HG03575 (cell line): ENCODE measurements around the gene SMYD3.

Experiments
- ATAC-seq: cut with Tn5 transposase; IDR thresholded peaks from one replicate; pipeline ENCODE4 v1.9.1; 2021; ENCODE audit not compliant: unreplicated experiment, insufficient number of reproducible peaks, low FRiP score; ENCODE audit errors: extremely low read depth

SMYD3 gene

DNA sequence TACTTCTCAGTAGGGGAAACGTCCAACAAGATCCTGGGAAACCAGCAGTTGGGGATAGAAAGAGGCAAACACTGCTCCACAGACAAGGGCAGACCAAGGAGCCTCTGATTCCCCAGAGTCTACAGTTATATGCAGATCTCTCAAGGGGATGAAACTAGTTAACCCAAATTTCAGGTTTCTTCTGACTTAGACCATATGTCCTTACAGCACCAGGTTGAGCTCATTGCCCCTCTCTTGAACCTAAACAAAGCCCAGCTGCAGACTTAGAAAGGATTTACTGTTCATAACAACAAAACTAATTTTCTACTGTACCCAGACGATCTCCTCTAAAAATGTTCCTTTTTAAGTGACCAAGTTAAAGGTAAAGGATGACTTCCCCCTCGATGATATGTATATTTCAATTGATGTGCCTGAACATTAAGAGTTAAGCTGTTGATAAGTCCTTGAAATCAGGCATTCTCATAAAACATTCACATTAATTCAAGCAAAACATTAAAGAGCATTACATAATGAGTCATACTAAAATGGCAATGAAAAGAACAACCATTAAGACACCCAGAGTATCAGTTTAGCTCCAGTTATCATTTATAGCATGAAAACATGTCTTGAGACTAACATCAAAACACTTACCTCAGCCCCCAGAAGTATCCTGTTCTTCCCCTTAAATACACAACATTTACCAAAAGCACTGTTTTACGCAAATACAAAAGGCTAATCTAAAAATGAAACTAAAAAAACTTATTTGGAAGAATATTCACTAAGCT lies 24.1 kb downstream of the SMYD3 start:
- ATAC-seq, result no peak

DNA sequence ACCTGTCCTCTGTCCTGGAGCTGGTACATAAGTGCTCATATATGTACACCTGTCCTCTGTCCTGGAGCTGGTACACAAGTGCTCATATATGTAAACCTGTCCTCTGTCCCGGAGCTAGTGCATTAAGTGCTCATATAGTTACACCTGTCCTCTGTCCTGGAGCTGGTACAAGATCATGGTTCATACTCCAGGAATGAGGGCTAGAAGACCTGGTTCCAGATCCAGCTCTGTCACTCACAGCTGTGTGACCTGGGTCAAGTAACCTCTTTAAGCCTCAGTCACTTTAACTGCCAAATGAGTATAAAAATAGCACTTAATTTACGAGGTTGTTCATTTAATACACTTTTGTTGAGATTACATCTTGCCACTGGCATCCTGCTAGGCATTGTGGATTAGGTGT lies 28.0 kb downstream of the SMYD3 start:
- no peak for ATAC-seq

DNA sequence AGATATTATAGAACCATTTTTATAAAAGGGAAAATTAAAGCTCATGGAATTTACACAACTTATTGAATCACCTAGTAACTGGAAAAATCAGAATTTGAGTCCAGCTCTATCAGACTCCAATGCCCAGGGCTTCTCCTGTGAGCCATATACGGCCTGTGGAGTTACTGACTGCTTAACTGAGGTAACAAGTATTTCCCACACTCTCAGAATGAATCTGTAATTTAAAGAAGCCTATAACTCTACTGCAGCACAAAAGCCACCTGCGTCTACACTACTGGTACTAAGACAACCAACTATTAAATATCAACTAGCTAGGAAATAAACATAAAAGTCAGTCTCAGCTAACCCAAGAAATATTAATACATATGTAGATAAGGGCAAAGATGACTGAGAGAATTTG lies 29.4 kb downstream of the SMYD3 start:
- no peak for ATAC-seq

DNA sequence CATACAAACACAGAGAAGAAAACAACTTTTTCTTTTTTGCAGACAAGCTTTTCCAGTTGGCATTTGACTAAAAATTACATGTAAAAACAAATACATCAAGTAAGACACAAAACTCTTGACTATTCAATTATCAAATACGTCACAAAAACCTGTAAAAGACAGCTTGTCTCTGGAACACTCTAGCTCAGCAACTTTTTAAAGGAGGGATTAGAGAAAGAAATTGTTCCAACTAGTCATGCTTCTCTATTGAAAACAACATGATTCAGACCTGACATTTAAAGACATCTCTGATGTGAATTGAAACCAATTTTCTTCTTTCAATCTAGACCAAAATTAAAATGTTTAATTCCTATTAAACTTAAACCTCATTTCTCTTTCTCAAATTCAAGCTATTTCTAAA lies 30.3 kb downstream of the SMYD3 start:
- no peak for ATAC-seq

DNA sequence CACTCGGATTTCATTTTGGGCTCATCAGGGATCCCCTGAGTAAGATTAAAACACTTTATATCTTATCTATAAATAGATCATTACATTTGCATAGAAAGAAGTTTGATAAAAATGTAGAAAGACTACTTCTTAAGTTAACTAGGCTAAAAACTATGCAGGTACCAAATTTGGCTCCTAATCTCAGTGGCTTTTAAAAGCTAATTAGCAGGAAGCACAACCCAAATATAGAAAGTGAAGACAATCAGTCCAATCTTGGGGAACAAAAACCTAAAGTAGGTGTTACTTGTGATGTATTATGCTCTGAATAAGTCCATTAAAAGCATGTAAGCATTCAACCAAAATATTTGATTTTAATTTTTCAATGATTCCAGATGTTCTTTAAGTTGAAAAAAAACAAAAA lies 35.4 kb downstream of the SMYD3 start:
- ATAC-seq, result no peak

DNA sequence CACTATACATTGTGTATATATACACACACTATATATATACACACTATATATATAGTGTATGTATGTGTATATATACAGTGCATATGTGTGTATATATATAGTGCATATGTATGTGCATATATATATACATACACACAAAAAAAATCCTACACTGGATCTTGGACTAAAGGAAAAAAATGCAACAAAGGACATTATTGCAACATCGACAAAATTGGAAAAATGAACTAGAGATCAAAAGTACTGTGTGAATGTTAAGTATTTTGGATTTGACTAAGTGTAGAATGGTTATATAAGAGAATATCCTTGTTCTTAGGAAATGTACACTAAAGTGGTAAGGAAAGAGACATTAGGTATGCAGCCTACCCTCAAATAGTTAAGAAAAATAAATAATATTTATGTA lies 36.5 kb downstream of the SMYD3 start:
- no peak for ATAC-seq

DNA sequence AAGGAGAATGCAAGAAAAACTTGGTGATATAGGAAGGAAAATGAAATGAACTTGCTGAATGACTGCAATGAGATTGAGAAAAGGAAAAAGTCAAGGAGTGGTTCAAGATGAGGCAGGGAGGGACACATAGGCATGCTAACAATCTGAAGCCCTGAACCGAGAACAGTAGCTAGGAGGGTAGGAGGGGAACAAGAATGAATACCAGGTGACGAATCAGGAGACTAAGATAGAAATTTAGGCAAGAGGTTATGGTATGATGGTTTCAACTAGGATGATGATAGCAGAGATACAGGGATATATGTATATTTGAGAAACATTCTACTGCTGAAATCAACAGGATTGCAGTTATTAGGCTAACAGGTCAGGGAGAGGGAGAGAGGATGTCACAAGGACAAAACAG lies 44.1 kb downstream of the SMYD3 start:
- ATAC-seq, result no peak

DNA sequence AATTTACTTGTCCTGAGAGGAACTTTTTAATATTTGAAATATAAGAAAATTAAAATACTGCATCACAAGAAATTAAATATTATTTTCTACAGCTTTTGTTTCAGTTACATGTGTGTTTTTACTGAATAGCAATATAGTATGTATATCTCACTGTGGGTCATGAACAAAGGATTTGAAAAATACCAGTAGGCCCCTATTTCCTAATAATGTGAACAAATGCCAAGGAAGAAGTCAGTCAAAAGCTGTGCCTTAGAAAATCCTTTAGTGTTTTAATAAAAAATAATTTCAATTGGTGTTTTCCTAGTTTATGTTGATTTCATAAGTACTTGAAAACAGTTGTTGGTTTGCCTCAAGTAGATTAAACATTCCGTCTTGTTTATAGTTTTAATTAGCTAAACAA lies 46.7 kb downstream of the SMYD3 start:
- ATAC-seq, result no peak

DNA sequence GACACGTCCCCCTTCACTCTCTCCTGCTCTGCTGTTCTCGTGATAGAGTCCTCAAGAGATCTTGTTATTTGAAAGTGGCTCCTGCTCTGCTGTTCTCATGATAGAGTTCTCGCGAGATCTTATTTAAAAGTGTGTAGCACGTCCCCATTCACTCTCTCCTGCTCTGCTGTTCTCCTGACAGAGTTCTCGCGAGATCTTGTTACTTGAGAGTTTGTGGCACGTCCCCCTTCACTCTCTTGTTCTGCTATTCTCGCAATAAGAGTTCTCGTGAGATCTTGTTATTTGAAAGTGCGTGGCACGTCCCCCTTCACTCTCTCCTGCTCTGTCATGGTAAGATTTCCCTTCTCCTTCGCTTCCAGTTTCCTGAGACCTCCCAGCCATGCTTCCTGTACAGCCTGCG lies 47.9 kb downstream of the SMYD3 start:
- no peak for ATAC-seq

DNA sequence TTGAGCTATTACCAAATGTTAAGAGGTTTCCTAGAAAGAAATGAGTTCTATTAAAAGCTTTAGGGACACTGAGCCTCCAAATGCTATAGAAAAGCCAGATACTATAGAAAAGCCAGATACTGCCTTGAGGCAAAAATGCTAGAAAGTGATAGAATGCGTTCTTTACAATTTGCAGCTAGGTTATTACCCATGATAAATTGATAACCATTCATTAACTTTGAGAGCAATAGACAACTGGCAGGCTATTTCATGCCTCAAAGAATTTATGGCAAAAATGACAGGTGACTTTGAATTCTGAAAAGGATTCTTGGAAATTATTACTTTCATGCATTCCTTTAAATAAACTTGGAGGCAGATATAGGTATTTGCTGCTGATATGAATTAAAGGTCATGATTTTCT lies 51.6 kb downstream of the SMYD3 start:
- ATAC-seq, result no peak

DNA sequence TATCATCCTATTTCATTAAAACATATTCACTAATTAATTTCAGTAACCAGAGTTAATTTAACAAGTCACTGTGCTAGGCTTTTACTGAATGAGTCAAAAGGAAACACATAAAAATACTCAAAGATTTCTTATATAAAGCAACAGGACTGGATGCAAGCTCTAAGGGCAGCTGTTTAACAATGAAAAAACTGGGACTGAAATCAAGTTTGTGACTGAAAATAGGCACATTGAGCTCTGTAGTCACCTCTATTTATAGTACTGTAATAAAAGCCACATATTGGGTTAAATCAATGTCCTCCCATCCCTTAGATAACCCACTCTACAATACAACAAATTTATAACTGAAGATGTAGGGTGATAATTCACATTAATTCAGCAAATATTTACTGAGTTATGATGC lies 52.4 kb downstream of the SMYD3 start:
- ATAC-seq, result no peak

DNA sequence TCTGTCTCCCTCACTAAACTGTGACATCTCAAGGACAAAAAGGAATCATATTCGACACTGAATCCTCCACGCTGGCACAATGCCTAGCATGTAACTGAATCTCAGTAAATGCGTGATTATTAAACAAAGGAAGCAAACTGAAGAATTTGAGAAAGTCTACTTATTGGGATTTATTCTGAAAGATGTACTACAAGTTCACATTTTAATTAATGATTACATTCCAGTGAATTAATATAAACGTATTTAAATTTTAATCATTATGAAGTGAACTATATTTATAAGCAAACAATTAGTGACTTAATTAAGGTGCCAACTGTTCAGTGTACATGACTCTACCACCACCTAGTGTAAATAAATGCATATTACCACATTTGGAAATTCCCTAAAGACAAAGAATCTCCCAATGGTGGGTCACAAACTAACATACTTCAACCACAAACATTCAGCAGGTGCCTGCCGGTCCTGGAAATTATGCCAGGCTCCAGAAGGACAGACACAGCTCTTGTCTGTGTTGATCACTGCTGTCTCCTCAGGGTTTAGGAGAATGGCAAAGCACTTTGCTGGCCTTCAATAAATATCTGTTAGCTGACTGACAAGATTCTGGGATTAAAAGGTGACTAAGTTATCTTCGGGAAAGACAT lies 56.3 kb downstream of the SMYD3 start:
- ATAC-seq, result no peak

DNA sequence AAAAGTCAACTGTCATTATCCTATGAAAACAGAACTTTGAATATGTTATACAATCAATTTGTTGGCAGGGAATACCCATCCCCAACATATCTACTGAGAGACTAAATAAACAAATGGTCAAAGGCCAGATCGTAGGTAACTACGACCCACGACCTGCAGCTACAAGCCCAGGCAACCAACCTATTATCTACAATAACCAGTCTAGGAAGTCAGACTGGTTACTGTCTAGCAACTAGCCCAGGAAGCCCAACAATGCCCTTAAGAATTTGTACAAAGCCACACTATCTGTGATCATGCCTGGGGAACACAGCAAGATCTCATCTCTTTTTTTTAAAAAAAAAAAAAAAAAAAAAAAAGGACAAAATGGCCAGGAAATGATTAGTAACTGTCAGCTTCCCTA lies 58.7 kb downstream of the SMYD3 start:
- ATAC-seq, result no peak

DNA sequence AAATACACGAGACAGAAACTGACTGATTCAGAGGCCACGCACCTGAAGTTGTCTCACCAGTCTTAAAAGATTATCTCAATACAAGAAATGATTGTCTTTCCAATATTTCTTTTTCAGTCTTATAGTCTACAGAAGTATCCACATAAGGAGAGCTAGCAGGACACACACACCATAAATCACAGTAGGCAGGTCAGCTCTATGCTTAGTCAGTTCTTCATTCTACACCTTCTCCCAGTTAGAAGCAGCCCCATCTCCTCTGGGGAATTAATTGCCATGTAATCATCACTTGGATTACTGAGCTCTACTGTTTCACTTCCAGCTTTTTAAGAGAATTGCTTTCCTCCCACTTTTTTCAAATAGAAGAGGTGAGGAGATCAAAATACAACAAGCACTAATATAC lies 59.6 kb downstream of the SMYD3 start:
- no peak for ATAC-seq

DNA sequence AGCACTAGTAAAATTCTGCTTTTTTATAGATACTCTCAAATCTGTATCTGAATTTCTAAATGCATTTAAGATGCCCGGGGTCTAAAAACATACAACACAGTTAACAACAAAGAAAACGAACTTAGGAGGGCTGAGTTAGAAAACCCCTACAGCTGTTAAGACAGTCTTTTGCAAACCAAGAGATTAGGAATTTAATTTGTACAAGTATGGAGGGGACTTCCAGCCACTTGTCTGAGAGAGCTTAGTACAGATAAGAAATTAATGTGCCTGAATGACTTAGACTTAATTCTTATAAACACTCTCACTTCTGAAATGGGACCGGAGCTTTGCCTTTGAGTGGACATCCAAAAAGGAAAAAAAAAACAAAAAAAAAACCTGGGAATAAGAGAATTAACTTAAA lies 61.6 kb downstream of the SMYD3 start:
- ATAC-seq, result no peak

DNA sequence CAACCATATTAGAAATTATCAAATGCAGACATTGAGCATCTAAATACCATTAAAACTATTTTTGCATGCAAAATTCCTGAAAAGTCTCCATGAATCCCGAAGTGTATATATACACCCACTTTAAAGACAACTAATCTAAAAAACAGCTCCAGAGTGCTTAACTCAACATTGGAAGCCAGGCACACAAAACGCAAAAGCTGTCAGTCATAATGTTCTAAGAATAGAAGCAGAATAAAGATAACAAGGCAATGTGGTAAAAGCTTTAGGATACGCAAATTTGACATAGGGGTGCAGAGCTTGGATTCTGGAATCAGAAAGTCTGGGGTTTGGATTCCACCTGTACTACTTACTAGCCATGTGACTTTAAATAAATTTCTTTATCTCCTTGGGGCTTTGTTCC lies 62.5 kb downstream of the SMYD3 start:
- ATAC-seq, result no peak

DNA sequence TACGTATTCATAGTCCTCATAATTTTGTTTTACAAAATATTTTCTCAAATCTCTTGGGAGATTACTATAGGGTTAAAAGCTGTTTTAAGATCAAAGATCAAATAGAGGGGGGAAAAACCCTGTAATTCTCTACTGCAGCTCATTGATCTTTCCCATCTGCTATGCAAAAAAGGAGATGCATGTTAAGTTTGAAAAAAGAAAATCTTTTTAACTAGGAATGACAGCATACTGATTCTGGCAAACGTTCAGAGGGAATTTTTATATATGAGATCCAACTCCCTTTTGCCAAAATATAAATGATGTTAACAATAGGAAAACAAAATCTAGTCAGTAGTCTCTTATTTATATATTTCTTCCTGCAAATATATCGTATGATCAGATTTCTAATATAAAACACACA lies 69.1 kb downstream of the SMYD3 start:
- ATAC-seq, result no peak

DNA sequence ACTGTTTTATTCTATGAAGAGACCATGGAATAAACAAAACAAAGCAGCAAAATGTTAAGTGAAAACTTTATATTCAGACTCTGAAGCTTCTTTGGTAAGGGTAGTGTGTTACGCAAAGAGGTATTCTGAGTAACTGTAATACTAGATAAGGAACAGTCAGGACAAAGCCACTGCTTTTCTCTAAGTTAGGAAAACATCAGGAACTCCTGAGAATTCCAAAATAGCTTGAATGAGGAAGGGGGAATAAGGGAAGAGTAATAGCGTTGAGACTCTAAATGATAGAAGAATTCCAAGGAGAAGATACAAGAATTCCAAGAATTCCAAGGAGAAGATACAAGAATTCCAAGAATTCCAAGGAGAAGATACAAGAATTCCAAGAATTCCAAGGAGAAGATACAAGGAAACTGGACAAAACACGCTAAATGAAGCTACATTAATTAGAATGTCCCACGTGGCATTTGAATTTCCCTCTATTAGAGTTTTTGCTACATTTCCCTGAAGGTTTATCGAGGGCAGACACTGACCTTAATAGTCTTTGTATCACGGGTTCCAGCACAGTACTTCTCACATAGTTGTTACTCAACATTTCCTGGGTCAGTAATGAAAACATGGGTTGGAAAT lies 71.5 kb downstream of the SMYD3 start:
- ATAC-seq, result no peak

DNA sequence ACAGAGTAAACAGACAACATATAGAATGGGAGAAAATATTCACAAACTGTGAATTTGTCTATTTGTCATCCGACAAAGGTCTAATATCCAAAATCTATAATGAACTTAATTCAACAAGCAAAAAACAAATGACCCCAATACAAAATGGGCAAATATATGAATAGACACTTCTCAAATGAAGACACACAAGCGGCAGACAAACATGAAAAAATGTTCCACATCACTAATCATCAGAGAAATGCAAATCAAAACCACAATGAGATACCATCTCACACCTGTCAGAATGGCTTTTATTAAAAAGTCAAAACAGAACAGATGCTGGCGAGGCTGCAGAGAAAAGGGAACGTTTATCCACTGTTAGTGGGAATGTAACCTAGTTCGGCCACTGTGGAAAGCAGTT lies 72.7 kb downstream of the SMYD3 start:
- ATAC-seq, result no peak

DNA sequence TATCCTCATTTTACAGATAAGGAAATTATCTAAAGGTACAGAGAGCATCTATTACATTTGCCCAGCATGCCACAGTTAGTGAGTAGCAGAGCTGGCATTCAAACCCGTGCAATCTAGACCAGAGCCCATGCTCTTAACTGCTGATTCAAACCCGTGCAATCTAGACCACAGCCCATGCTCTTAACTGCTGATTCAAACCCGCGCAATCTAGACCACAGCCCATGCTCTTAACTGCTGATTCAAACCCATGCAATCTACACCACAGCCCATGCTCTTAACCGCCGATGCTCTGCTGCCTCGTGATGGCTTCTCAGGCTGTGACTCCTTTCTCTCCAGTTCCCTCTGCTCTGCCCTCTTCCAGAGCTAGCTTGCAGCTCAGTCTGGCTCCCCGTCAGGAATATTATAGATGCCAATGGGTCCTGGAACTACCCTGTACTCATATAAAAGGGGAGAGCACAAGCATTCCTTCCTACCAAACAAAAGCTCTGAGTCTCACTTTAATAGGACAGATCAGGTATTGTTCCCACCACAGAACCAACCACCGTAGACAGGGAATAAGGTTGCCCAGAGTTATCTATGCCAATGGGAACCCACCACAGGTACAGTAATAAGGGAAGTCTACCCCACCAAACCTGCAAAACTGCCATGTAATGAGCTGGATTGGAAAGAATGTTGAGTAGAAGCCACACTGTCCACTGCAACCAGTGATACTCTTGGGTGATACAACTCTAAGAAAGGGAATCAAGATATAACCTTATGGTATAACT lies 78.4 kb downstream of the SMYD3 start:
- ATAC-seq, result no peak
